NCI-H82 (cell line): Measurements from ENCODE around the gene ZNF418.
"Not testable (repeated sequence)": the region's sequence is repeated elsewhere in the genome, so short reads cannot be mapped to it uniquely, and the experiment has no call there.

Experiments used
- DNase-seq: peaks from one replicate; lab custom pipeline; 2025; lab: John Stamatoyannopoulos, UW

ZNF418 gene

GRCh38 chr19:57934820-57935665, at the start of gene ZNF418:
Gene ZNF418 (minus strand): TSS chr19:57935402. CDS start chr19:57933822, 1,580 bp downstream.
- peak; percentile 94 for DNase-seq

DNA sequence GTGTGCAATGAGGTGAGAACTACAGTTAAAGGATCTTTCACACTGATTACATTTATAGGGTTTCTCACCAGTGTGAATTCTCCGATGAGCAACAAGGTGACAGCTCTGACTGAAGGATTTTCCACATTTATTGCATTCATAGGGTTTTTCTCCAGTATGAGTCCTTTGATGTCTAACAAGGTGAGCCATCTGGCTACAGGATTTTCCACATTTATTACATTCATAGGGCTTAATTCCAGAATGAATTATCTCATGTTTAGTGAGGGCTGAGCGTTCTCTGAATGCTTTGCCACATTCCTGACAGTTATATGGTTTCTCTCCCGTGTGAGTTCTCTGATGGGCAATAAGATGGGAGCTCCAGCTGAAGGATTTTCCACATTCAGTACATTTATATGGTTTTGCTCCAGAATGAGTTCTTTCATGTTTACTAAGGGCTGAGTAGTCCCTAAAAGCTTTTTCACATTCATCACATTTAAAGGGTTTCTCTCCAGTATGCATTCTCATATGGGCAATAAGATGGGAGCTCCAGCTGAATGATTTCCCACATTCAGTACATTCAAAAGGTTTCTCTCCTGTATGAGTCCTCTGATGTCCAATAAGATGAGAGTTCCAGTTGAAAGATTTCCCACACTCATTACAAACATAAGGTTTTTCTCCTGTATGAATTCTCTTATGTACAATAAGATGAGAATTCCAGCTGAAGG, 43.5 kb upstream of the ZNF418 start:
- peak; percentile 3 for DNase-seq

GRCh38 chr19:57974434-57974833, 39.2 kb upstream of the ZNF418 start, which contains the start of gene C19orf18:
Gene C19orf18 (minus strand): TSS chr19:57974534. CDS start chr19:57974432, 102 bp downstream.
- DNase-seq, result no peak

DNA sequence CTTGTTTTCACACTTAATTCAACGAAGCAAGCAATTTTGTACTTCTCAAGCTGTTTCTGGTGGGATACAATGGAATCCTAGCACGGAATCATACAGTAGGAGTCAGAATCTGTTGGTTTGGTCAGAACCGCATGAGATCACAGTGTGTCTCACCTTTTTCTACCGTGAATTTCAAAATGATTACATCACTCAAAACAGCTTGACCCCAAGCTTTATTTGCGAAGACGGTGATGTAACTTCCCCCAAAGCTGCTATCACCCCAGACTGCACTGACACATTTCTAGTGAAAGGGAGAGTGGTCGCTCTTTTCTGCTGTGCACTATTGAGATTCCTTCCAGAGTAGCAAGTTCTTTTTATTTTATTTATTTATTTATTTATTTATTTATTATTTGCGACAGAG, 29.6 kb upstream of the ZNF418 start:
- DNase-seq, result no peak

GRCh38 chr19:57961785-57962184, 26.6 kb upstream of the ZNF418 start:
- no peak for DNase-seq

- DNase-seq, result no peak
Observed at GRCh38 chr19:57954996-57955395, 19.8 kb upstream of the ZNF418 start.

- no peak for DNase-seq
Observed at GRCh38 chr19:57949702-57950101, 14.5 kb upstream of the ZNF418 start.

GRCh38 chr19:57949296-57949695, 14.1 kb upstream of the ZNF418 start:
- DNase-seq, result no peak

DNA sequence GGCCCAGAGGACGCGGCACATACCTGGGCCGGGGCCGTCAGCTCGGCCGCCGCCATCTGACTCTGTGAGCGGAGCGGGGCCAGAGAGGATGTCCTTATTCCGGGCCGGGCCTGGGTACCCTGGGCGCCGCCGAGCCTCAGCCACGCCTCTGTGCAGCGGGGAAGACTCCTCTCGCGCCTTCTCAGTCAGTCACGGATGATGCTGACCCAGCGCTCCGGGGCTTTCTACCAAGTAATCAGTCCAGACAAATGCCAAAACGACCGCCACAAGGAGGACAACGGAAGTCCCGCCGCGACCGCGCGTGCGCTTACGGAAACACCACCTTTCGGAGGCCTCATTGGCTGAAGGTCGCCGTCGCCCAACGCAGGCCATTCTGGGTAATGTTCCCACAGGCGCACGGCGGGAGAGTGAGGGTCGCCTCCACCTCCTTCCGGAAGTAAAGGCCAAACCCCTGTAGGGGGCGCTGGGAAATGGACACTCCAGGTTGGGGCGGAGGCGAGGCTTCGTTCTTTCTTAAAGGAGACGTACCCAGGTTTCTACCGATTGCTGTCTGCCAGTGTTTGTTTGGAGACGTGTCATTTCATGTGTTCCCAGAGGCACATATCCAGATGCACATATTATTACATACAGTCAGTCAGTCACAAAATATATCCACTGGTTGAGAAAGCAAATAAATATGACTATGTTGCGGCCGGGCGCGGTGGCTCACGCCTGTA, 12.4 kb upstream of the ZNF418 start, which contains the start of gene ZNF256:
ZNF256 (minus strand) TSS at position 288 of the 716 bp plus-strand sequence; CDS start at position 56, 232 bp downstream.
- peak; percentile 99 for DNase-seq

DNA sequence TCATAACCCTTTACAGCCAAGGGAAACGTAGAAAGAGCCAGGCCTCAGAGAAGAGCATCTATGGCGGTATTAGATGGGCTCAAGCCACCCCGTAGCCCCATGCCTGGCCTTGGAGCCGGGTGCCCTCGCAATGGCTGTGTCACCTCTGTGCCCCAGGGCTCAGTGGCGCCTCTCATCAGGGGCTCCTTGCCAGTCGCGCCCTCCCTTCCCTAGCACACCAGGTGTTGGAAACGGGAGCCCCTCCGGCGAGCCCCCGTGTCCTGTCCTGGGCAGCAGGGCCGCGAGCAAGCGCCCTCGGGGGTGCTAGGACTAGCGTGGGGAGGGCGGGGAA, 11.9 kb upstream of the ZNF418 start:
- no peak for DNase-seq

DNA sequence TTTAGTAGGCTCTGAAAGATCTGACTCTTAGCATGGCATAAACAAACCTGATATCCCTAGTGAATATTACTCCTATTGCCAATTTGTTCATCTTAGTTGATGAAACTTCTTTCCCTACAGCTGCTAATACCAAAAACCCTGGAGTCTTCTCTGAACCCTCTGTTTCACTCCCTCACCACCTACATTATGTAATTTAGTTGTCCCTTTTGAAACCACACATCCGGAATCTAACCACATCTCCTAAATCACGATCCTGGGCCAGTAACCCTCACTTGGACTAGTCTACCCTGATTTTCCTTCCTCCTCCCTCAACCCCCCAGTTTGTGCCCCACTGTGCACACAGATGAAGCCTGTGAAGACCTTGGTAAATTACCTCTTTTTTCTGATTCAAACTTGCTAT, 11.1 kb upstream of the ZNF418 start:
- DNase-seq, result no peak

DNA sequence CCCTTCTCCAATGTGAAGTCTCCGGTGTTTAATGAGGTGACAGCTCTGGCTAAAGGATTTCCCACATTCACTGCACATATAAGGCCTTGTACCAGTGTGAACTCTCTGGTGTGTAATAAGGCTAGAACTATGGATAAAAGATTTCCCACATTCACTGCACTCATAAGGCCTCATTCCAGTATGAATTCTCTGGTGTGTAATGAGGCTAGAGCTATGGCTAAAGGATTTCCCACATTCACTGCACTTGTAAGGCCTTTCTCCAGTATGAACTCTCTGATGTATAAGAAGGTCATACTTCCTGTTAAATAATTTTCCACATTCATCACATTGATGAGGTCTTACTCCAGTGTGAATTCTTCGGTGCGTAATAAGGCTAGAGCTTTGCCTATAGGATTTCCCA, 6.4 kb upstream of the ZNF418 start:
- DNase-seq, result no peak

- DNase-seq, result no peak
Observed at GRCh38 chr19:57935731-57936130, 529 bp upstream of the ZNF418 start.

DNA sequence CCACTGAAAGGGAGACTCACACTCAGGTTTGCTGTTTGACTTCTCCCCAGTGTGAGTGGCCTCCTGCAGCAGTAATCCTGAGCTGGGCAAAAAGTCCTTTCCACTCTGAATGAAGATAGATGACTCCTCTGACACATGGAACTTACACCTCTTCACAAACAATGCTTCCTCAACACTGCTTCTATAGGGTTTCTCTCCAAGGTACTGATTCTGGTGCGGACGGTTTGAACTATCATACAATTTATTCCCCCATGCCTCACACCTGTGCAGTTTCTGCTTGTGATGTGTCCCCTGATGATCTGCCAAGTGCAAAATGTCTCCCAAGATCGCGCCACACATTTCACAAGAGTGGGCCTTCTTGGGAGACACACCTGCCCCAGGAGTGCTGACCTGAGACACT, 7.6 kb downstream of the ZNF418 start:
- DNase-seq, result no peak

- DNase-seq, result peak; percentile 98
Observed at GRCh38 chr19:57916168-57916995, 18.8 kb downstream of the ZNF418 start, which contains the start of gene ZNF417. Gene ZNF417 (minus strand): TSS chr19:57916592. CDS start chr19:57916411, 181 bp downstream.

DNA sequence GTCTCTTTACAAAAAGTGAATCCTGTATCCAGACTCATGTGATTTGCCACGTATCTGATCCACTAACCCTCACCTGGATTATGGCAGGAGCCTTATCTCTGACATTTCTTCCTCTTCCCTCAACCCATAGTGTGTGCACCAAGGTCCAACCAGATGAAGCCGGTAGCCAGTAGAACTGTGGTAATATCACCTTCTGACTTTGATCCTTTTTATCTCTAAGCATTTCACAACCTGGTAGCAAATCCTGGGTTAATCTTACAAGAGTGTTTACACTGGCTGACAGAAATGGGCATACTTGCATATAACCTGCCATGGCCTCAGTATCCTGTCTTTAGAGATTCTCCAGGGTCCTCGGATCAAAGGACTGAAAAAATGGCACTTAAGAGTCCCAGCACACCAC, 20.7 kb downstream of the ZNF418 start:
- DNase-seq, result no peak

DNA sequence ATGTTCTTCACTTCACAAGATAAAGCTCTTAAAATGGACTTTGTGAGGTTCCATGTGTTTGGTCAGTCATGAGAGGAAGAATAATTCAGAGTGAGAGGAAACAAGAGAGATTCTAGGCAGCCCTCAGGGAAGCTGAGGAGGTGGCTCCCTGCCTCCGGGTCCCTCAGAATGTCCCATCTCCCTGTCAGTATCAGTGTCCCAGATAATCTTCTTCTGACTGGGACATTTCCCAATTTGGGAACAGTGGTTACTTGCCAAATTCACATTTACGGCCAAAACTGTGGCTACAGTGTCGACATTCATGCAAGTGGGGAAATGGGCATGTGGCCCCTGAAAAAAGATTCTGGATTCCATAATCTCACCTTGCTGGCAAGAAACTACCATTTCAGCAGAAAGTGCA, 27.8 kb downstream of the ZNF418 start:
- no peak for DNase-seq

GRCh38 chr19:57905258-57905657, 29.9 kb downstream of the ZNF418 start:
- DNase-seq, result no peak

DNA sequence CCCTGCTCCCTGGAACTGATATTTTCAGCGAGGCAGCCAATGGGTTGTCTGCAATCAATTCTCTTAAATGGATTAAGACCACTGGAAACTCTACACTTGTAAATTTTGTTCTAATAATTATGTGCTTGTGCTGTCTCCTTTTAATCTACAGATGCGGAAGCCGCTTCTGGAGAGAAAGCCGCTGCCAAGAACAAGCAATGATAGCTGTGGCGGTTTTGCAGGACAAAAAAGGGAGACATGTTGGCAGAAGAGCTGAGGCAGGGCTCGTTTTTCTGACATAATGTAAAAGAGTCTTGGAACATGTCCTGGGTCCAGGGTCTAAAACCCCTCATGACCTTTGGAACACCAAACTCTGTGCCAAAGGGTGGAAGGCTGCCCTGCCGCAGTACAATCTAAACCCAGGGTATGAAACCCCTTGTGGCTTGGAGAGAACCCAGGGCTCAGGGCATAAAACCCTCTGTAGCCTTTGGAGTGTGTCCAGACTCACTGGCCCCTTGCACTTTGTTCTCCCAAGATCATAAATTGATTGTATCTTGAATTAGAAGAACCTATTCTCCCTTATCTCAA, 31.5 kb downstream of the ZNF418 start:
- no peak for DNase-seq

DNA sequence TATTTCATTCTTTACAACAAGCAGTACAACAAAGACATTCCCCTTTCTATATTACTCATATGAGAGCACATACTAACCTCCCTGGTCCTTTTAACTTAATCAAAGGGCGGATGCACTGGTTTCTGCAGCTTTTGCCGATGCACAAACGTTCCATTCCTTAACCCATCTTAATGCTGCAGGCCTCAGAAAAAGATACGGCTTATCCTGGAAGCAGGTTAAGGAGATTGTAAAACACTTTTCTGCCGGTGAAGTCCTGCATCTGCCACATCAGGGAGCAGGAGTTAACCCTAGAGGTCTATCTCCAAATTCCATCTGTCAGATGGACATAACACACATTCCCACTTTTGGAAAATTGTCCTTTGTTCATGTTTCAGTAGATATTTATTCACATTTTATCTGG, 34.9 kb downstream of the ZNF418 start:
- DNase-seq, result peak; percentile 60

- DNase-seq, result not testable (repeated sequence)
Observed at GRCh38 chr19:57890706-57891105, 44.5 kb downstream of the ZNF418 start.
